ENCODE data around the gene ZNRF4. TPM values are rescaled to one million over a fixed set of nuclear protein-coding genes. Genes with fewer than 3 reads are reported as not detected.

Gene ZNRF4
- total and polyA plus RNA-seq, 9 of the 15 experiments (the other 6 are each of a cell fraction or from before 2014, with no cell fraction given), result not detected

GRCh38 chr19:5434970-5435641, 20.1 kb upstream of the ZNRF4 start (continued):
- TF ChIP-seq PTTG1 (tag; IDR thresholded peaks at IDR 0.05; ENCODE audit: low read depth) (no peak), HMBOX1 (IDR thresholded peaks at IDR 0.05) (no peak), ZNF12 (CRISPR knock-in tag; IDR thresholded peaks at IDR 0.05) (no peak), CBX1 (IDR thresholded peaks at IDR 0.05; ENCODE audit: low read depth) (no peak), ZBTB7A (IDR thresholded peaks at IDR 0.05; ENCODE audit: borderline replicate concordance, control insufficient read depth, low read depth, low read length) (peak; percentile 75; the same call in 1 of the 2 replicates), ZFP36 (IDR thresholded peaks at IDR 0.05; ENCODE audit: low read depth, low read length, partially characterized antibody) (peak; percentile 23), ETS1 (conservative IDR thresholded peaks at IDR 0.05; ENCODE audit: control insufficient read depth, low read depth, low read length) (0 out of 2 replicates have a peak, but pooled peaks have one; percentile 36), ZNF766 (CRISPR knock-in tag; conservative IDR thresholded peaks at IDR 0.05) (no peak), ZNF280B (CRISPR knock-in tag; IDR thresholded peaks at IDR 0.05) (no peak), CBX2 (IDR thresholded peaks at IDR 0.05; ENCODE audit: insufficient read depth, low read length, poor library complexity, severe bottlenecking) (no peak), ZNF316 (IDR thresholded peaks at IDR 0.05) (peak; percentile 28), TFAP4 (CRISPR knock-in tag; IDR thresholded peaks at IDR 0.05; ENCODE audit: borderline replicate concordance) (peak; percentile 92), EWSR1 (IDR thresholded peaks at IDR 0.05; ENCODE audit: borderline replicate concordance, low read depth, partially characterized antibody) (no peak), C11orf30 (IDR thresholded peaks at IDR 0.05; ENCODE audit: low read depth) (peak; percentile 69), NFATC3 (IDR thresholded peaks at IDR 0.05) (no peak)
